Measurements from ENCODE around the gene FBLN2.

DNA sequence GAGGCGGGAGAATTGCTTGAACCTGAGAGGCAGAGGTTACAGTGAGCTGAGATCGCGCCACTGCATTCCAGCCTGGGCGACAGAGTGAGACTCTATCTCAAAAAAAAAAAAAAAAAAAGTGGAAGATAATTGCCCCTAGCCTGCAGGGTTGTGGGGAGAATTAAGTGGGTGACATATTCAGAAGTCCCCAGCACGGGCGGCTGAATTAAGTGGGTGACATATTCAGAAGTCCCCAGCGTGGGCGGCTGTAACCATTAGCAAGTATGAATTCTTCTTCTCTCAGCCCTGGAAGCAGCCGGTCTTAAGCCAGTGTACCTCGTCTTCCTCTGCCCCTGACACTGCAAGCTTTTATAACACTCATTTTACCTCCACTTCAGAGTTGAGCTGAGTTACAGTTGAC is 44.7 kb downstream of the FBLN2 start:
- TF ChIP-seq, protein P1, sequence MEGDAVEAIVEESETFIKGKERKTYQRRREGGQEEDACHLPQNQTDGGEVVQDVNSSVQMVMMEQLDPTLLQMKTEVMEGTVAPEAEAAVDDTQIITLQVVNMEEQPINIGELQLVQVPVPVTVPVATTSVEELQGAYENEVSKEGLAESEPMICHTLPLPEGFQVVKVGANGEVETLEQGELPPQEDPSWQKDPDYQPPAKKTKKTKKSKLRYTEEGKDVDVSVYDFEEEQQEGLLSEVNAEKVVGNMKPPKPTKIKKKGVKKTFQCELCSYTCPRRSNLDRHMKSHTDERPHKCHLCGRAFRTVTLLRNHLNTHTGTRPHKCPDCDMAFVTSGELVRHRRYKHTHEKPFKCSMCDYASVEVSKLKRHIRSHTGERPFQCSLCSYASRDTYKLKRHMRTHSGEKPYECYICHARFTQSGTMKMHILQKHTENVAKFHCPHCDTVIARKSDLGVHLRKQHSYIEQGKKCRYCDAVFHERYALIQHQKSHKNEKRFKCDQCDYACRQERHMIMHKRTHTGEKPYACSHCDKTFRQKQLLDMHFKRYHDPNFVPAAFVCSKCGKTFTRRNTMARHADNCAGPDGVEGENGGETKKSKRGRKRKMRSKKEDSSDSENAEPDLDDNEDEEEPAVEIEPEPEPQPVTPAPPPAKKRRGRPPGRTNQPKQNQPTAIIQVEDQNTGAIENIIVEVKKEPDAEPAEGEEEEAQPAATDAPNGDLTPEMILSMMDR (conservative IDR thresholded peaks at IDR 0.05; ENCODE audit: low read depth, low read length) = no peak
- no peak for TF ChIP-seq EZH2phosphoT487 (IDR thresholded peaks at IDR 0.05; ENCODE audit: borderline replicate concordance, low read length)

Measured in PC-3 (cell line).